Upper lobe of left lung (tissue), 6 donors: ENCODE measurements around the gene STAT5B. TPM values are rescaled to one million over a fixed set of nuclear protein-coding genes. Genes with fewer than 3 reads are reported as not detected.
A peak's percentile ranks its signal among the peaks of the same experiment; 100 is the strongest.

Experiments used
- ATAC-seq, 2 donors: fragments of 200-7000 bp; cut with Tn5 transposase; one replicate each; pipeline ENCODE4 v1.9.1; 2022; ENCODE audit warnings: mild to moderate bottlenecking in 2 of 2, moderate library complexity in 2 of 2; ENCODE audit not compliant: low FRiP score in 2 of 2
- DNase-seq, 2 donors: peaks; one replicate each; pipeline ENCODE4 v3.0.0-alpha.2; 2019 to 2020
- H3K27ac ChIP-seq, 4 donors: fragments of 200-600 bp; sonication (generic); one replicate each; pipeline ENCODE4 v1.5.1; 2016 to 2019
- H3K27me3 ChIP-seq, 4 donors: fragments of 200-600 bp; sonication (generic); one replicate each; pipeline ENCODE4 v1.5.1; 2017 to 2019
- H3K36me3 ChIP-seq, 4 donors: fragments of 200-600 bp; sonication (generic); one replicate each; pipeline ENCODE4 v1.5.1; 2016 to 2019
- H3K4me1 ChIP-seq, 4 donors: fragments of 200-600 bp; sonication (generic); one replicate each; pipeline ENCODE4 v1.5.1; 2018 to 2019
- H3K4me3 ChIP-seq, 4 donors: fragments of 200-600 bp; sonication (generic); one replicate each; pipeline ENCODE4 v1.5.1; 2017 to 2019; ENCODE audit warnings: mild to moderate bottlenecking in 2 of 4, moderate library complexity in 1 of 4
- H3K9me3 ChIP-seq, 4 donors: fragments of 200-600 bp; sonication (generic); one replicate each; pipeline ENCODE4 v1.5.1; 2018 to 2019
- CTCF ChIP-seq, 6 experiments: fragments of 450-650 bp in 4 of 6; fragments of 200-600 bp in 2 of 6; sonication (generic) in 2 of 6; IDR thresholded peaks; one replicate each; pipeline ENCODE4 v1.5.1; 2016 to 2019; ENCODE audit warnings: antibody characterized with exemption in 6 of 6
- EP300 ChIP-seq, 4 donors: sonication (generic); formaldehyde crosslinking; IDR thresholded peaks; one replicate each; pipeline ENCODE4 v1.5.1; 2017; ENCODE audit warnings: antibody characterized with exemption in 4 of 4, control low read depth in 2 of 4
- POLR2A ChIP-seq, 4 donors: fragments of 450-650 bp; IDR thresholded peaks; one replicate each; pipeline ENCODE4 v1.5.1; 2016 to 2017; ENCODE audit warnings: antibody characterized with exemption in 4 of 4, mild to moderate bottlenecking in 2 of 4
- POLR2AphosphoS5 ChIP-seq, 2 donors: sonication (generic); formaldehyde crosslinking; IDR thresholded peaks; one replicate each; pipeline ENCODE4 v1.5.1; 2017; ENCODE audit warnings: antibody characterized with exemption in 2 of 2
- WGBS, 2 donors: methylation state at CpG; one replicate each; pipeline ENCODE4 v1.1.5; 2017 to 2018; 5-methylcytosine and 5-hydroxymethylcytosine counted together
- total RNA-seq, 6 donors: library from RNA; depleted of rRNA in 4 of 6; stranded (reverse); fragments of >200 nt in 4 of 6; gene quantifications; one replicate each; pipeline versions ENCODE4 v1.1.0 to v1.2.1, GENCODE V29; 2016 to 2021
- donor health status: DM: no; HTN: no; CAD: no; lungs with moderate emphysema.
- donor health status: DM: no; HTN: yes; CAD: no; lungs with severe emphysema.

Gene STAT5B
- total RNA-seq, 6 donors from 2014 or later, result 48.6 to 115 (median 66.3) TPM

- DNase-seq (no peak), ATAC-seq (peak in 1 of 2 donors; percentile 7)
- no peak overlapping the region for H3K4me3 ChIP-seq
- H3K36me3 ChIP-seq, result no peaks in the 10 kb centered on the region
- H3K4me1 ChIP-seq, result no peaks in the 10 kb centered on the region
- TF ChIP-seq CTCF (IDR thresholded peaks at IDR 0.05) (no peak), POLR2A (IDR thresholded peaks at IDR 0.05) (no peak), POLR2AphosphoS5 (IDR thresholded peaks at IDR 0.05) (no peak), EP300 (IDR thresholded peaks at IDR 0.05) (no peak)
- H3K27ac ChIP-seq, result no peak overlapping the region
- 64 to 72% methylated on average over 10 to 11 of the region's 11 CpGs for WGBS, 2 donors
- H3K9me3 ChIP-seq, result no peaks in the 10 kb centered on the region
- H3K27me3 ChIP-seq, result no peaks in the 10 kb centered on the region
Measured at GRCh38 chr17:42171831-42172230, 104.4 kb downstream of the STAT5B start.

DNA sequence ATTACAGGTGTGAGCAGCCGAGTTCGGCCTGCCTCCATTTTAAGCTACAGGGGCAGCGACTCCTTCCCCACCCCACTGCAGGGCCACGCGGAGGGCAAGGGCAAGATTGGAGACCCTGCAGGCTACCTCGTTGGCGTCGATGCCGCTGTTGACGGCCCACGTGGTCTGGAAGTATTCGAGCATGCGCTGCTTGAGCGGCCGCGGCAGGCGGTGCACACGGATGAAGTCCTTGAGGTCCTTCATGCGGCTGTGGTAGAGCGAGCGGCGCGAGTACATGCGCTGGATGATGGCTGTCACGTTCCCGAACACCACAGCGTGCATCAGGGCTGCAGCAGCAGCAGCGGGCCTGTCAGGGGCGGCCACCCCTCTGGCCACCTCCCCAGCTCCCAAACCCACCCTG lies 106.8 kb downstream of the STAT5B start:
- no peaks in the 10 kb centered on the region for H3K9me3 ChIP-seq
- H3K36me3 ChIP-seq, result no peaks in the 10 kb centered on the region
- 89 to 92% methylated on average over 24 to 29 of the region's 29 CpGs for WGBS, 2 donors
- H3K4me1 ChIP-seq, result no peaks in the 10 kb centered on the region
- DNase-seq, result peak in 1 of 2 donors; percentile 81
- H3K4me3 ChIP-seq, result no peak overlapping the region
- TF ChIP-seq POLR2A (IDR thresholded peaks at IDR 0.05), result no peak
- TF ChIP-seq CTCF (IDR thresholded peaks at IDR 0.05), result no peak
- TF ChIP-seq POLR2AphosphoS5 (IDR thresholded peaks at IDR 0.05), result no peak
- no peak for TF ChIP-seq EP300 (IDR thresholded peaks at IDR 0.05)
- H3K27ac ChIP-seq, result no peak overlapping the region
- H3K27me3 ChIP-seq, result no peaks in the 10 kb centered on the region
- no peak for ATAC-seq

DNA sequence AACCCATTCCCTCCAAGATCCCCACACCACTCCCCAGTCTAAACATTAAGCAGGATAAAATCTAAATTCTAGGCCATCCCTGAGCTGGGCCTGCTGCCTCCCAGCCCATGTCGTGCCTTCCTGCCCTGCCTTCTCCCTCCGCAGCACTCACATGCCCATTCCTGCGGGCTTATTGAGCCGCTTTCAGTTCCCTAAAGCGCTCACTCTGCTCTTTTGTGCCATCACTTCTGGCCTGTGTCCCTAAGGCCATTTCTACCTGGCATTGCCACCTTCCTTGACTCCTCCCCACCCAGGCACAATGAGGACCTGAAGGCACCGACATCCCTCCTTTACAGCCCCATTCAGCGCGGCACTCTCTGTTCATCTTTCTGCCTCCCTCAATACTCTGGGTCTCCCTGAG lies 108.4 kb downstream of the STAT5B start:
- TF ChIP-seq EP300 (IDR thresholded peaks at IDR 0.05) (no peak), POLR2AphosphoS5 (IDR thresholded peaks at IDR 0.05) (no peak), CTCF (IDR thresholded peaks at IDR 0.05) (no peak), POLR2A (IDR thresholded peaks at IDR 0.05) (no peak)
- ATAC-seq (no peak), DNase-seq (no peak)
- no peaks in the 10 kb centered on the region for H3K36me3 ChIP-seq
- H3K27me3 ChIP-seq, result no peaks in the 10 kb centered on the region
- no peak overlapping the region for H3K27ac ChIP-seq
- H3K9me3 ChIP-seq, result no peaks in the 10 kb centered on the region
- H3K4me1 ChIP-seq, result no peaks in the 10 kb centered on the region
- no peak overlapping the region for H3K4me3 ChIP-seq
- WGBS, 2 donors, result 84 to 85% methylated on average over 8 of the region's 8 CpGs

DNA sequence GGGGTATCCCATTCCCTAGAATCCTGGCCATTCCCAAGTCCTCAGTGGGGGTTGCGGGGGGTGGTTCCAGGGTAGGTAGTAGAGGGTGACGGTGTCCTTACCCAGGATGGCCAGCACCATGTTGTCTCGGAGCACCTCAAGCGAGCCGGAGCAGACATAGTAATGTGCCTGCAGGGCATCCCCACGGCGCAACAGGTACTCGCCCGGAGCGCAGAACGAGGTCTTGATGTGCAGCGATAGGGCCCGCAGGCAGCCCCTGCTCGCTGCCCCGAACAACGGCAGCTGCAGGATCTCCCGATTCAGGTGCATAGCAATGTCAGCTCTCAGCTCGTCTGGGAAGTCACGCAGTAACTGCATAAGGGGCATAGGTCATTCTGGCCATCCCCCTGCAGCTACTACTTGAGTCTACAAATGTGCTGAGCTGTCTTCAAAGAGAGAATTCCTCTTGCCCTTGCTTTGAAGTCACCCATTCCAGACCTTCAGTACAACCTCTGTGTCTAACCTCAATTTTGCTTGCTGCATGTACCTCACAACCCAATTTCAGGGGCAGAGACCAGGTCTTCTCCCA lies 109.9 kb downstream of the STAT5B start:
- Histone ChIP-seq H3K4me3 (no peak overlapping the region), H3K4me1 (no peaks in the 10 kb centered on the region), H3K27me3 (no peaks in the 10 kb centered on the region), H3K36me3 (no peaks in the 10 kb centered on the region), H3K27ac (no peak overlapping the region), H3K9me3 (no peaks in the 10 kb centered on the region)
- WGBS, 2 donors, result 88 to 100% methylated on average over 4 to 18 of the region's 19 CpGs
- ATAC-seq (no peak), DNase-seq (peak in 1 of 2 donors; percentile 69)
- TF ChIP-seq EP300 (IDR thresholded peaks at IDR 0.05), result no peak
- no peak for TF ChIP-seq CTCF (IDR thresholded peaks at IDR 0.05)
- TF ChIP-seq POLR2AphosphoS5 (IDR thresholded peaks at IDR 0.05), result no peak

GRCh38 chr17:42165751-42166150 lies 110.4 kb downstream of the STAT5B start:
- WGBS, 2 donors, result 87 to 90% methylated on average over 6 of the region's 6 CpGs
- no peak for ATAC-seq

More at GRCh38 chr17:42165751-42166150, 110.4 kb downstream of the STAT5B start:
- H3K27me3 ChIP-seq, result no peaks in the 10 kb centered on the region
- H3K4me3 ChIP-seq, result no peak overlapping the region
- TF ChIP-seq EP300 (IDR thresholded peaks at IDR 0.05), result no peak
- no peak for TF ChIP-seq POLR2A (IDR thresholded peaks at IDR 0.05)
- TF ChIP-seq POLR2AphosphoS5 (IDR thresholded peaks at IDR 0.05), result no peak
- no peaks in the 10 kb centered on the region for H3K9me3 ChIP-seq
- no peak for DNase-seq
- H3K36me3 ChIP-seq, result no peaks in the 10 kb centered on the region
- H3K27ac ChIP-seq, result no peak overlapping the region
- H3K4me1 ChIP-seq, result no peaks in the 10 kb centered on the region
